ENCODE data around the gene CDH23.

DNA sequence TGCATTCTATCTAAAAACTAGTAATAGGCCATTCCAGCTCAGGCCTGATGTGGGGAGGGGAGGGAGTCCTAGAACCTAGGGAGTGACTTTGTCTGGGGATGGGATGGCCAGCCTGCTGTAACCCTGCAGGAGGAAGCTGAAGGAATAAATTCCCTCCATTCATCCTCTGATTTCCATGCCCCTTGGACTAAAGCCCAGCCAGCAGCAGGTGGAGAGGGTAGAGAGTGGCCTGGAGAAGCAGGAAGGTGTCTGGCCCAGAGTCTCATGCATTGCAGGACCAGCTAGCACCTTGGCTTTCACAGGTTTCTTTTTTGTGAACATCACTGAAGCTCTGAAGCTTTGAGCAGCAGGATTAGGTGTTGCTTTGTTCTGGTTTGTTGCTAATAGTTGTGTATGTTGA is 32.8 kb upstream of the CDH23 start:
- TF ChIP-seq, protein P1, sequence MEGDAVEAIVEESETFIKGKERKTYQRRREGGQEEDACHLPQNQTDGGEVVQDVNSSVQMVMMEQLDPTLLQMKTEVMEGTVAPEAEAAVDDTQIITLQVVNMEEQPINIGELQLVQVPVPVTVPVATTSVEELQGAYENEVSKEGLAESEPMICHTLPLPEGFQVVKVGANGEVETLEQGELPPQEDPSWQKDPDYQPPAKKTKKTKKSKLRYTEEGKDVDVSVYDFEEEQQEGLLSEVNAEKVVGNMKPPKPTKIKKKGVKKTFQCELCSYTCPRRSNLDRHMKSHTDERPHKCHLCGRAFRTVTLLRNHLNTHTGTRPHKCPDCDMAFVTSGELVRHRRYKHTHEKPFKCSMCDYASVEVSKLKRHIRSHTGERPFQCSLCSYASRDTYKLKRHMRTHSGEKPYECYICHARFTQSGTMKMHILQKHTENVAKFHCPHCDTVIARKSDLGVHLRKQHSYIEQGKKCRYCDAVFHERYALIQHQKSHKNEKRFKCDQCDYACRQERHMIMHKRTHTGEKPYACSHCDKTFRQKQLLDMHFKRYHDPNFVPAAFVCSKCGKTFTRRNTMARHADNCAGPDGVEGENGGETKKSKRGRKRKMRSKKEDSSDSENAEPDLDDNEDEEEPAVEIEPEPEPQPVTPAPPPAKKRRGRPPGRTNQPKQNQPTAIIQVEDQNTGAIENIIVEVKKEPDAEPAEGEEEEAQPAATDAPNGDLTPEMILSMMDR (IDR thresholded peaks at IDR 0.05): no peak
- no peak for TF ChIP-seq POLR2A (IDR thresholded peaks at IDR 0.05)
